Fibroblast of lung (primary cell): Measurements from ENCODE around the gene TANC1.

Experiments
- EZH2 ChIP-seq: IDR thresholded peaks from 2 replicates; pipeline ENCODE4 v1.5.1; 2012; ENCODE audit warnings: low read length, control low read depth, mild to moderate bottlenecking; ENCODE audit errors: missing control alignments
- TF ChIP-seq, protein P1 (sequence below), 2 donors: IDR thresholded peaks in 1 of 2; conservative IDR thresholded peaks in 1 of 2; 1 replicate in 1 of 2; 2 replicates in 1 of 2; pipeline ENCODE4 v1.5.1; 2011 to 2012; ENCODE audit warnings: low read length in 2 of 2, control low read depth in 1 of 2, inconsistent platforms in 1 of 2, low read depth in 1 of 2, mild to moderate bottlenecking in 1 of 2

DNA sequence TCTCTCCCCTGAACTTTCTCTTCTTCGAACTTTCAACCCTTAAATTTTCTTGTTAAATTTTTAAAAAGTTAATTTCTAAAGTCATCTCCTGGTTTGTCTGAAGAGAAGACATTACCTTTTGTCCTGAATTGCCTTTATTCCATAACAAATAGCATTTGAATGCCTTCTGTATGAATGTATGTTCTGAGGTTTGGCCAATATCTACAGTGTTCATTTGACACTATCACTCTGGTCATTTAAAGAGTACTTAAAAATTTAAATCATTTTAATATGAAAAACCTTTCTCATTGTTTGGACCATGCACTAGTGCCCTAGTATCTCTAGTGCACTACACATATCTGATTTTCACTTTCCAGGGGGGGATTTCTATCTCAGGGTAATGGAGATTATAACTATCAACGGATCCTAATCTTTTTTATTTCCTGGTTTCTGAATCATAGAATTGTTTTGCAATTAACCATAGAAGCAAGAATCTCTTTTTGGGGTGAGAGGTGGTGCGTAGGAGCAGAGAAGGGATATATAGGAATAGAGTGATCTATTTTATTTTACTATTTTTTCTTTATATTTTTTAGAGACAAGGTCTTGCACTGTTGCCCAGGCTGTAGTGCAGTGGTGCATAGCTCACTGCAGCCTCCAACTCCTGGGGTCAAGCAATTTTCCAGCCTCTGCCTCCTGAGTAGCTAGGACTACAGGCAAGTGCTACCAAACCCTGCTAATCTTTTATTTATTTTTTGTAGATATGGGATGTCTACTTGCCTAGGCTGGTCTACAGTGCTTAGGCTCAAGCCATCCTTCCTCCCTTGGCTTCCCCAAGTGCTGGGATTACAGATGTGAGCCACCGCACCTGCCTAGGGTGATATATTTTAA, 25.5 kb downstream of the TANC1 start:
- TF ChIP-seq, protein P1, sequence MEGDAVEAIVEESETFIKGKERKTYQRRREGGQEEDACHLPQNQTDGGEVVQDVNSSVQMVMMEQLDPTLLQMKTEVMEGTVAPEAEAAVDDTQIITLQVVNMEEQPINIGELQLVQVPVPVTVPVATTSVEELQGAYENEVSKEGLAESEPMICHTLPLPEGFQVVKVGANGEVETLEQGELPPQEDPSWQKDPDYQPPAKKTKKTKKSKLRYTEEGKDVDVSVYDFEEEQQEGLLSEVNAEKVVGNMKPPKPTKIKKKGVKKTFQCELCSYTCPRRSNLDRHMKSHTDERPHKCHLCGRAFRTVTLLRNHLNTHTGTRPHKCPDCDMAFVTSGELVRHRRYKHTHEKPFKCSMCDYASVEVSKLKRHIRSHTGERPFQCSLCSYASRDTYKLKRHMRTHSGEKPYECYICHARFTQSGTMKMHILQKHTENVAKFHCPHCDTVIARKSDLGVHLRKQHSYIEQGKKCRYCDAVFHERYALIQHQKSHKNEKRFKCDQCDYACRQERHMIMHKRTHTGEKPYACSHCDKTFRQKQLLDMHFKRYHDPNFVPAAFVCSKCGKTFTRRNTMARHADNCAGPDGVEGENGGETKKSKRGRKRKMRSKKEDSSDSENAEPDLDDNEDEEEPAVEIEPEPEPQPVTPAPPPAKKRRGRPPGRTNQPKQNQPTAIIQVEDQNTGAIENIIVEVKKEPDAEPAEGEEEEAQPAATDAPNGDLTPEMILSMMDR (conservative IDR thresholded peaks at IDR 0.05 in 1 of 2, IDR thresholded peaks at IDR 0.05 in 1 of 2; ENCODE audit: low read depth in 1 of 2, low read length in 2 of 2) = no peak
- TF ChIP-seq EZH2 = no peak
